ENCODE data around the gene PPM1L. TPM values are rescaled to one million over a fixed set of nuclear protein-coding genes. Genes with fewer than 3 reads are reported as not detected.

Gene PPM1L
- total RNA-seq, 1 experiment from 2014 or later: 7.3 TPM

- Histone ChIP-seq H3K4me2 (ENCODE audit: insufficient read depth, insufficient read length, low read length) (no peak overlapping the region), H2BK12ac (ENCODE audit: insufficient read length, low read depth, low read length) (no peak overlapping the region), H4K20me1 (ENCODE audit: control insufficient read depth, insufficient read depth, insufficient read length) (no peaks in the 10 kb centered on the region), H3K14ac (ENCODE audit: insufficient read depth, low read length) (no peak overlapping the region), H3K4ac (ENCODE audit: low read depth, low read length) (no peak overlapping the region), H2BK5ac (ENCODE audit: insufficient read length, low read length) (no peak overlapping the region), H2AK5ac (ENCODE audit: insufficient read length, low read length) (no peak overlapping the region), H4K5ac (ENCODE audit: insufficient read length, low read depth, low read length) (no peak overlapping the region), H3K23ac (ENCODE audit: insufficient read length, low read depth, low read length) (no peak overlapping the region), H2BK15ac (ENCODE audit: low read depth, low read length) (no peak overlapping the region), H2BK20ac (ENCODE audit: low read depth, low read length, poor library complexity, severe bottlenecking) (no peak overlapping the region), H3K18ac (ENCODE audit: insufficient read length, low read depth, low read length) (no peak overlapping the region), H2BK120ac (ENCODE audit: low read depth, low read length, poor library complexity, severe bottlenecking) (no peak overlapping the region), H4K91ac (ENCODE audit: insufficient read length, low read depth, low read length) (no peak overlapping the region), H3K79me2 (ENCODE audit: insufficient read depth, low read length) (no peaks in the 10 kb centered on the region), H3K4me1 (ENCODE audit: insufficient read depth, low read length) (no peaks in the 10 kb centered on the region; the same call in 1 of the 2 replicates), H3K56ac (ENCODE audit: insufficient read length, low read depth, low read length) (no peak overlapping the region), H3K27me3 (ENCODE audit: insufficient read depth, low read length) (no peaks in the 10 kb centered on the region), H3K27ac (ENCODE audit: insufficient read length, low read depth, low read length) (no peak overlapping the region), H3K79me1 (ENCODE audit: insufficient read depth, low read depth, low read length, poor library complexity, severe bottlenecking) (peaks cover 3% of the 10 kb centered on the region), H3K9me3 (ENCODE audit: control insufficient read depth, low read depth, low read length) (no peaks in the 10 kb centered on the region), H2AFZ (ENCODE audit: low read length) (no peak overlapping the region), H4K8ac (replicated peaks; ENCODE audit: insufficient read length, low read depth, low read length) (no peak overlapping the region), H3K23me2 (ENCODE audit: insufficient read length, low read depth, low read length, poor library complexity, severe bottlenecking) (no peaks in the 10 kb centered on the region), H3T11ph (ENCODE audit: low read length) (no peak overlapping the region), H3K9ac (ENCODE audit: extremely low read depth, insufficient read length, low read length) (no peak overlapping the region)
- Mint-ChIP-seq H3K9me3 (no peaks in the 10 kb centered on the region; a peak in 1 of 5 replicates), H3K4me1 (peaks cover 34 to 49% of the 10 kb centered on the region in 2 experiments), H3K4me3 (no peak overlapping the region), H3K27me3 (ENCODE audit: low read depth) (no peaks in the 10 kb centered on the region), H3K27ac (no peak overlapping the region), H3K36me3 (ENCODE audit: insufficient read depth in 1 of 3, low read depth in 3 of 3) (peaks cover 0 to 13% (median 0%) of the 10 kb centered on the region in 3 experiments; a peak in 3 of 7 replicates)
- TF ChIP-seq, protein P1, sequence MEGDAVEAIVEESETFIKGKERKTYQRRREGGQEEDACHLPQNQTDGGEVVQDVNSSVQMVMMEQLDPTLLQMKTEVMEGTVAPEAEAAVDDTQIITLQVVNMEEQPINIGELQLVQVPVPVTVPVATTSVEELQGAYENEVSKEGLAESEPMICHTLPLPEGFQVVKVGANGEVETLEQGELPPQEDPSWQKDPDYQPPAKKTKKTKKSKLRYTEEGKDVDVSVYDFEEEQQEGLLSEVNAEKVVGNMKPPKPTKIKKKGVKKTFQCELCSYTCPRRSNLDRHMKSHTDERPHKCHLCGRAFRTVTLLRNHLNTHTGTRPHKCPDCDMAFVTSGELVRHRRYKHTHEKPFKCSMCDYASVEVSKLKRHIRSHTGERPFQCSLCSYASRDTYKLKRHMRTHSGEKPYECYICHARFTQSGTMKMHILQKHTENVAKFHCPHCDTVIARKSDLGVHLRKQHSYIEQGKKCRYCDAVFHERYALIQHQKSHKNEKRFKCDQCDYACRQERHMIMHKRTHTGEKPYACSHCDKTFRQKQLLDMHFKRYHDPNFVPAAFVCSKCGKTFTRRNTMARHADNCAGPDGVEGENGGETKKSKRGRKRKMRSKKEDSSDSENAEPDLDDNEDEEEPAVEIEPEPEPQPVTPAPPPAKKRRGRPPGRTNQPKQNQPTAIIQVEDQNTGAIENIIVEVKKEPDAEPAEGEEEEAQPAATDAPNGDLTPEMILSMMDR (conservative IDR thresholded peaks at IDR 0.05): no peak
- no peak for DNase-seq
- WGBS (ENCODE audit: extremely low coverage, insufficient read length, low lambda C conversion rate): no CpG with 5 or more reads among the region's 1 CpG
Measured at GRCh38 chr3:160793722-160794252, 37.8 kb downstream of the PPM1L start.
